GM23338 (cell line): ENCODE data around the gene DPH1.

ENCODE experiments used
- EZH2phosphoT487 ChIP-seq: fragments of 200-600 bp; sonication (generic); IDR thresholded peaks from one replicate; pipeline ENCODE4 v1.8.1; 2018; ENCODE audit warnings: antibody characterized with exemption; ENCODE audit not compliant: unreplicated experiment
- NANOG ChIP-seq: IDR thresholded peaks from 2 replicates; pipeline ENCODE4 v1.6.1; 2016; ENCODE audit warnings: antibody characterized with exemption, borderline replicate concordance
- POLR2AphosphoS5 ChIP-seq: IDR thresholded peaks from 2 replicates; pipeline ENCODE4 v1.6.1; 2016; ENCODE audit warnings: antibody characterized with exemption, low read depth
- ZNF114 ChIP-seq: fragments of 250-450 bp; sonication (Bioruptor Pico); IDR thresholded peaks from 2 replicates; pipeline ENCODE4 v1.5.0; 2020; ENCODE audit warnings: mild to moderate bottlenecking, moderate library complexity
- TF ChIP-seq, protein P1 (sequence below), 2 experiments: fragments of 200-600 bp in 1 of 2; sonication (generic) in 1 of 2; conservative IDR thresholded peaks; 2 replicates each; pipeline versions ENCODE4 v1.5.1 to v1.6.1; 2016 to 2017; ENCODE audit warnings: antibody characterized with exemption in 2 of 2, low read depth in 2 of 2, mild to moderate bottlenecking in 2 of 2, moderate library complexity in 1 of 2

DNA sequence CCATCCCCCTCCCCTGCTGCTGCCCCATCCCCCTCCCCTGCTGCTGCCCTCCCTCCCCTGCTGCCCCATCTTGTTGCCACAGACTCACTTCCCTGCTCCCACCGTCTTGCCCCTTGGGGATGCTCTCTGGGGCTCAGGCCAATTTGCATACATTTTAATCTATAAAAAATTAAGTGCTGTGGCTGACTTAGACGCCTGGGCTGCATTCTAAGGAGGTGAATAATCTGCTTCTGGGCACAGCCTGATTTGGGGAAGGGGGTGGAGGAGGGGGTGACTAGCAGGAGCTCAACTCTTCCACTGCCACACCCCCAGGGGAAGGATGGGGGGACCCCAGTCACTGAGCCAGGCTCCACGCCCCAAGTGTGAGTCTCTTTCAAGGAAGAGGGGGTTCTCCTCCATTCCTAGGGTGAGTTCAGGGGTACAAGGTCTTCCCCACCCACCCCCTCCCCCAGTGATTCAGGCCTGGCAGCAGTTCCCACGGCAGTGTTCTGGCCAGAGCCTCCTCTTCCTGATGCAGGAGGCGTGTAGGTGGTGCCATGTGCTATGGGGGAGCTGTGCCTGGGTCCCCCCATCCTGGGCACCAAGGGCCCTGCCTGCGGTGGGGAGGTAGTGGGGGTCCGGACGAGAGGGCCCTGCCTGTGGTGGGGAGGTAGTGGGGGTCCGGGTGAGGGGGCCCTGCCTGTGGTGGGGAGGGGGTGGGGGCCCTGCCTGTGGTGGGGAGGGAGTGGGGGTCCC lies 5.0 kb downstream of the DPH1 start:
- TF ChIP-seq POLR2AphosphoS5 (no peak), NANOG (no peak), EZH2phosphoT487 (no peak), ZNF114 (CRISPR knock-in tag) (no peak)
- TF ChIP-seq, protein P1, sequence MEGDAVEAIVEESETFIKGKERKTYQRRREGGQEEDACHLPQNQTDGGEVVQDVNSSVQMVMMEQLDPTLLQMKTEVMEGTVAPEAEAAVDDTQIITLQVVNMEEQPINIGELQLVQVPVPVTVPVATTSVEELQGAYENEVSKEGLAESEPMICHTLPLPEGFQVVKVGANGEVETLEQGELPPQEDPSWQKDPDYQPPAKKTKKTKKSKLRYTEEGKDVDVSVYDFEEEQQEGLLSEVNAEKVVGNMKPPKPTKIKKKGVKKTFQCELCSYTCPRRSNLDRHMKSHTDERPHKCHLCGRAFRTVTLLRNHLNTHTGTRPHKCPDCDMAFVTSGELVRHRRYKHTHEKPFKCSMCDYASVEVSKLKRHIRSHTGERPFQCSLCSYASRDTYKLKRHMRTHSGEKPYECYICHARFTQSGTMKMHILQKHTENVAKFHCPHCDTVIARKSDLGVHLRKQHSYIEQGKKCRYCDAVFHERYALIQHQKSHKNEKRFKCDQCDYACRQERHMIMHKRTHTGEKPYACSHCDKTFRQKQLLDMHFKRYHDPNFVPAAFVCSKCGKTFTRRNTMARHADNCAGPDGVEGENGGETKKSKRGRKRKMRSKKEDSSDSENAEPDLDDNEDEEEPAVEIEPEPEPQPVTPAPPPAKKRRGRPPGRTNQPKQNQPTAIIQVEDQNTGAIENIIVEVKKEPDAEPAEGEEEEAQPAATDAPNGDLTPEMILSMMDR (conservative IDR thresholded peaks at IDR 0.05; ENCODE audit: low read depth in 2 of 2), result no peak
